ENCODE results near the gene NDC80. TPM values are rescaled to one million over a fixed set of nuclear protein-coding genes. Genes with fewer than 3 reads are reported as not detected.

Gene NDC80
- polyA plus RNA-seq, 3 donors: 0.07 TPM; not detected in 2

GRCh38 chr18:2602844-2603243 lies 31.5 kb downstream of the NDC80 start:
- H3K4me1 Mint-ChIP-seq: peaks cover 19% of the 10 kb centered on the region
- peaks cover 17 to 44% of the 10 kb centered on the region in 2 donors for H3K36me3 Mint-ChIP-seq
- H3K79me2 ChIP-seq (ENCODE audit: insufficient read depth, low read length): no peaks in the 10 kb centered on the region
- H3K9ac ChIP-seq (ENCODE audit: insufficient read depth, low read length, poor library complexity, severe bottlenecking): no peak overlapping the region
- H4K20me1 ChIP-seq (ENCODE audit: insufficient read depth, low read length): no peaks in the 10 kb centered on the region
- H3K4me3 Mint-ChIP-seq: no peak overlapping the region
- H3K27ac ChIP-seq (ENCODE audit: low read depth in 1 of 2, low read length in 2 of 2): peak overlapping the region in 1 of 2 donors; percentile 70
- no peak for TF ChIP-seq CTCF (IDR thresholded peaks at IDR 0.05)
- H3K4me3 ChIP-seq (replicated peaks in 1 of 3; ENCODE audit: low read depth in 2 of 3, low read length in 3 of 3): no peak overlapping the region
- no peaks in the 10 kb centered on the region for H3K9me3 Mint-ChIP-seq
- peaks cover 0 to 1% (median 0%) of the 10 kb centered on the region in 3 donors for H3K27me3 Mint-ChIP-seq (ENCODE audit: low read depth in 3 of 3)
- H3K4me2 ChIP-seq (replicated peaks; ENCODE audit: extremely low read depth, low read length, poor library complexity, severe bottlenecking): no peak overlapping the region
- H3K4me1 ChIP-seq (ENCODE audit: control insufficient read depth in 1 of 2, insufficient read depth in 2 of 2, low read length in 2 of 2): peaks cover 7 to 14% of the 10 kb centered on the region in 2 donors
- no peak for DNase-seq
- intact Hi-C loops (cut with micrococcal nuclease): loop anchor here in 1 of 2 donors (10.0 kb wide), 1 partner anchor 52 kb away; the partner anchor contains the start of gene SMCHD1
- no peaks in the 10 kb centered on the region for H3K9me3 ChIP-seq (replicated peaks in 1 of 2; ENCODE audit: control insufficient read depth in 1 of 2, insufficient read depth in 1 of 2, low read length in 2 of 2)
- no peaks in the 10 kb centered on the region for H3K27me3 ChIP-seq (ENCODE audit: control insufficient read depth in 2 of 2, insufficient read depth in 2 of 2, low read length in 2 of 2)
- peak overlapping the region in 3 of 7 donors; percentile 40 to 72 (median 51) for H3K27ac Mint-ChIP-seq
- peaks cover 18 to 60% of the 10 kb centered on the region in 2 donors for H3K36me3 ChIP-seq (replicated peaks in 1 of 2; ENCODE audit: control insufficient read depth in 1 of 2, insufficient read depth in 2 of 2, low read length in 2 of 2)
- peak overlapping the region; percentile 15 for H2AFZ ChIP-seq (ENCODE audit: insufficient read depth, low read depth, low read length, poor library complexity, severe bottlenecking)

GRCh38 chr18:2606335-2606734 lies 35.0 kb downstream of the NDC80 start:
- H3K36me3 Mint-ChIP-seq: peaks cover 8 to 23% of the 10 kb centered on the region in 2 donors
- H3K4me3 Mint-ChIP-seq: no peak overlapping the region
- Histone ChIP-seq H3K79me2 (ENCODE audit: insufficient read depth, low read length) (no peaks in the 10 kb centered on the region), H3K27me3 (ENCODE audit: control insufficient read depth in 2 of 2, insufficient read depth in 2 of 2, low read length in 2 of 2) (no peaks in the 10 kb centered on the region), H3K4me3 (replicated peaks in 1 of 3; ENCODE audit: low read depth in 2 of 3, low read length in 3 of 3) (no peak overlapping the region), H3K4me1 (ENCODE audit: control insufficient read depth in 1 of 2, insufficient read depth in 2 of 2, low read length in 2 of 2) (peaks cover 11 to 20% of the 10 kb centered on the region in 2 donors), H3K9me3 (replicated peaks in 1 of 2; ENCODE audit: control insufficient read depth in 1 of 2, insufficient read depth in 1 of 2, low read length in 2 of 2) (no peaks in the 10 kb centered on the region), H2AFZ (ENCODE audit: insufficient read depth, low read depth, low read length, poor library complexity, severe bottlenecking) (no peak overlapping the region), H3K27ac (ENCODE audit: low read depth in 1 of 2, low read length in 2 of 2) (peak overlapping the region in 1 of 2 donors; percentile 52), H3K9ac (ENCODE audit: insufficient read depth, low read length, poor library complexity, severe bottlenecking) (no peak overlapping the region), H3K4me2 (replicated peaks; ENCODE audit: extremely low read depth, low read length, poor library complexity, severe bottlenecking) (no peak overlapping the region), H4K20me1 (ENCODE audit: insufficient read depth, low read length) (no peaks in the 10 kb centered on the region), H3K36me3 (replicated peaks in 1 of 2; ENCODE audit: control insufficient read depth in 1 of 2, insufficient read depth in 2 of 2, low read length in 2 of 2) (peaks cover 4 to 32% of the 10 kb centered on the region in 2 donors)
- peak overlapping the region in 4 of 7 donors; percentile 15 to 76 (median 58) for H3K27ac Mint-ChIP-seq
- intact Hi-C loops (cut with micrococcal nuclease): loop anchor here (5.0 to 10.0 kb wide), 2 partner anchors 48 to 51 kb away; partner anchors contain the start of gene SMCHD1 (in 2 of the 2)
- peak in 1 of 3 donors; percentile 18 for DNase-seq
- H3K9me3 Mint-ChIP-seq: no peaks in the 10 kb centered on the region
- no peak for TF ChIP-seq CTCF (IDR thresholded peaks at IDR 0.05)
- H3K27me3 Mint-ChIP-seq (ENCODE audit: low read depth in 3 of 3): no peaks in the 10 kb centered on the region
- peaks cover 28% of the 10 kb centered on the region for H3K4me1 Mint-ChIP-seq
- WGBS (ENCODE audit: insufficient coverage): no CpG with 5 or more reads among the region's 2 CpGs

Data from CD14-positive monocyte (primary cell).